HCT116 (cell line): Measurements from ENCODE around the gene THSD4. TPM values are rescaled to one million over a fixed set of nuclear protein-coding genes. Genes with fewer than 3 reads are reported as not detected.

Experiments
- ATAC-seq: fragments of 200-7000 bp; cut with Tn5 transposase; 2 replicates; pipeline ENCODE4 v1.9.1; 2020; ENCODE audit warnings: mild to moderate bottlenecking, moderate library complexity
- BruUV-seq: library from RNA; stranded (reverse); fragments of 400-500 nt; replicated peaks from 2 replicates; lab custom pipeline; 2021; lab: Mats Ljungman, UMichigan
- CTCF ChIA-PET: fragments of 300-600 bp; sonication (Branson Sonifier 250); formaldehyde crosslinking; loops from one replicate; lab custom pipeline; 2021; ENCODE audit warnings: antibody characterized with exemption; lab: Charles Lee
- POLR2A ChIA-PET: fragments of 300-600, 350-600 bp; sonication (Branson Sonifier 250); formaldehyde crosslinking; loops from one replicate; lab custom pipeline; 2021; ENCODE audit warnings: antibody characterized with exemption; lab: Charles Lee
- RAD21 ChIA-PET, 2 experiments: fragments of 300-600 bp; sonication (Branson Sonifier 250); formaldehyde crosslinking; loops; one replicate each; lab custom pipeline; 2023; ENCODE audit warnings: low total read pairs in 2 of 2; ENCODE audit not compliant: uncharacterized antibody in 2 of 2, unreplicated experiment in 2 of 2, low non-redundant PET in 1 of 2; lab: Charles Lee
- DNase-seq: peaks from one replicate; pipeline ENCODE4 v3.0.0-alpha.2; 2010; ENCODE audit warnings: low read depth, low spot score
- H2AFZ ChIP-seq: fragments of 200-600 bp; shearing (Covaris generic), sonication (generic); 2 replicates; pipeline ENCODE4 v1.6.1; 2017; ENCODE audit warnings: low read depth, mixed run types, mixed read lengths, antibody characterized with exemption, low read length; ENCODE audit not compliant: poor library complexity, severe bottlenecking
- H3K27ac ChIP-seq: 2 replicates; pipeline ENCODE4 v1.5.1; 2012; ENCODE audit warnings: low read depth, low read length
- H3K27me3 ChIP-seq: fragments of 200-600 bp; sonication (generic); 2 replicates; pipeline ENCODE4 v1.6.1; 2016; ENCODE audit warnings: mixed run types, low read length, mixed read lengths; ENCODE audit not compliant: insufficient read depth
- H3K36me3 ChIP-seq, 2 experiments: fragments of 200-500 bp in 1 of 2; fragments of 200-600 bp in 1 of 2; sonication (Bioruptor generic) in 1 of 2; sonication (generic) in 1 of 2; 2 replicates each; pipeline versions ENCODE4 v1.5.1 to v1.6.1; 2014 to 2016; ENCODE audit warnings: low read length in 2 of 2, inconsistent platforms in 1 of 2, mixed read lengths in 1 of 2, mixed run types in 1 of 2; ENCODE audit not compliant: insufficient read depth in 2 of 2, control insufficient read depth in 1 of 2
- H3K4me1 ChIP-seq, 2 experiments: fragments of 200-600 bp in 1 of 2; sonication (generic) in 1 of 2; 2 replicates each; pipeline versions ENCODE4 v1.5.1 to v1.6.1; 2012 to 2017; ENCODE audit warnings: low read length in 2 of 2, inconsistent platforms in 1 of 2, mild to moderate bottlenecking in 1 of 2, mixed read lengths in 1 of 2, mixed run types in 1 of 2, moderate library complexity in 1 of 2; ENCODE audit not compliant: insufficient read depth in 2 of 2, control insufficient read depth in 1 of 2
- H3K4me2 ChIP-seq: fragments of 200-600 bp; sonication (generic); 2 replicates; pipeline ENCODE4 v1.6.1; 2017; ENCODE audit warnings: mixed run types, low read length, mixed read lengths
- H3K4me3 ChIP-seq, 2 experiments: fragments of 200-600 bp in 1 of 2; sonication (generic) in 1 of 2; replicated peaks in 1 of 2; 2 replicates each; pipeline ENCODE4 v1.5.1; 2011 to 2016; ENCODE audit warnings: low read length in 2 of 2, control low read depth in 1 of 2, low read depth in 1 of 2, mild to moderate bottlenecking in 1 of 2, mixed read lengths in 1 of 2, mixed run types in 1 of 2
- H3K79me2 ChIP-seq: fragments of 200-600 bp; sonication (generic); 2 replicates; pipeline ENCODE4 v1.6.1; 2017; ENCODE audit warnings: mild to moderate bottlenecking, mixed run types, low read length, moderate library complexity, mixed read lengths; ENCODE audit not compliant: insufficient read depth
- H3K9ac ChIP-seq: fragments of 200-600 bp; sonication (generic); 2 replicates; pipeline ENCODE4 v1.6.1; 2016; ENCODE audit warnings: low read length, mixed read lengths
- H3K9me2 ChIP-seq: fragments of 200-600 bp; sonication (generic), shearing (Covaris generic); 2 replicates; pipeline ENCODE4 v1.6.1; 2017; ENCODE audit warnings: mixed run types, mild to moderate bottlenecking, moderate library complexity; ENCODE audit not compliant: insufficient read depth
- H3K9me3 ChIP-seq, 2 experiments: fragments of 200-500 bp in 1 of 2; fragments of 200-600 bp in 1 of 2; sonication (Bioruptor generic) in 1 of 2; sonication (generic) in 1 of 2; 2 replicates each; pipeline ENCODE4 v1.6.1; 2014 to 2017; ENCODE audit warnings: low read length in 2 of 2, mixed read lengths in 2 of 2, inconsistent platforms in 1 of 2, low read depth in 1 of 2, mild to moderate bottlenecking in 1 of 2, mixed run types in 1 of 2, moderate library complexity in 1 of 2; ENCODE audit not compliant: control insufficient read depth in 1 of 2, insufficient read depth in 1 of 2
- H4K20me1 ChIP-seq: fragments of 200-600 bp; sonication (generic), shearing (Covaris generic); 2 replicates; pipeline ENCODE4 v1.6.1; 2017; ENCODE audit warnings: mixed run types, mild to moderate bottlenecking, moderate library complexity; ENCODE audit not compliant: insufficient read depth
- CBX3 ChIP-seq: IDR thresholded peaks from 2 replicates; pipeline ENCODE4 v1.6.1; 2012; ENCODE audit warnings: low read depth
- EGR1 ChIP-seq: IDR thresholded peaks from 2 replicates; pipeline ENCODE4 v1.6.1; 2012; ENCODE audit warnings: low read depth
- FOSL1 ChIP-seq: IDR thresholded peaks from 2 replicates; pipeline ENCODE4 v1.6.1; 2012; ENCODE audit warnings: low read depth
- POLR2A ChIP-seq: IDR thresholded peaks from 2 replicates; pipeline ENCODE4 v1.7.0; 2011; ENCODE audit warnings: borderline replicate concordance; ENCODE audit not compliant: insufficient read depth, insufficient read length; ENCODE audit errors: extremely low read depth
- POLR2AphosphoS5 ChIP-seq: IDR thresholded peaks from 2 replicates; pipeline ENCODE4 v1.6.1; 2011; ENCODE audit warnings: mild to moderate bottlenecking, low read depth, low read length, moderate library complexity
- SIN3A ChIP-seq: IDR thresholded peaks from 2 replicates; pipeline ENCODE4 v1.6.1; 2012; ENCODE audit warnings: low read depth
- SRF ChIP-seq: IDR thresholded peaks from 2 replicates; pipeline ENCODE4 v1.6.1; 2012; ENCODE audit warnings: low read depth
- TCF7L2 ChIP-seq: IDR thresholded peaks from 2 replicates; pipeline ENCODE4 v1.7.0; 2011; ENCODE audit warnings: borderline replicate concordance, inconsistent platforms; ENCODE audit not compliant: insufficient read depth, insufficient read length; ENCODE audit errors: extremely low read depth
- YY1 ChIP-seq: IDR thresholded peaks from 2 replicates; pipeline ENCODE4 v1.6.1; 2011; ENCODE audit warnings: low read length, low read depth, moderate library complexity, mild to moderate bottlenecking; ENCODE audit not compliant: insufficient replicate concordance; ENCODE audit errors: extremely low read depth
- ZNF274 ChIP-seq: fragments of 200-500 bp; sonication (Bioruptor generic); IDR thresholded peaks from 2 replicates; pipeline ENCODE4 v1.6.1; 2014; ENCODE audit warnings: mild to moderate bottlenecking, low read depth, low read length, inconsistent platforms
- intact Hi-C: fragments of 100-400 bp; cut with micrococcal nuclease; formaldehyde crosslinking; loops from 2 replicates; pipeline ENCODE4 v1.10.0; 2022
- total RNA-seq: library from RNA; stranded (reverse); gene quantifications from one replicate; pipeline ENCODE4 v1.2.1, GENCODE V29; 2021; ENCODE audit not compliant: unreplicated experiment
- TF ChIP-seq, protein P1 (sequence below): IDR thresholded peaks from 2 replicates; pipeline ENCODE4 v1.6.1; 2012; ENCODE audit warnings: low read depth
- TF ChIP-seq, protein P2 (sequence below): IDR thresholded peaks from 2 replicates; pipeline ENCODE4 v1.6.1; 2011; ENCODE audit warnings: mild to moderate bottlenecking, low read length, moderate library complexity; ENCODE audit not compliant: insufficient replicate concordance; ENCODE audit errors: extremely low read depth

Gene THSD4
- total RNA-seq, 1 experiment from 2014 or later = 30.5 TPM

DNA sequence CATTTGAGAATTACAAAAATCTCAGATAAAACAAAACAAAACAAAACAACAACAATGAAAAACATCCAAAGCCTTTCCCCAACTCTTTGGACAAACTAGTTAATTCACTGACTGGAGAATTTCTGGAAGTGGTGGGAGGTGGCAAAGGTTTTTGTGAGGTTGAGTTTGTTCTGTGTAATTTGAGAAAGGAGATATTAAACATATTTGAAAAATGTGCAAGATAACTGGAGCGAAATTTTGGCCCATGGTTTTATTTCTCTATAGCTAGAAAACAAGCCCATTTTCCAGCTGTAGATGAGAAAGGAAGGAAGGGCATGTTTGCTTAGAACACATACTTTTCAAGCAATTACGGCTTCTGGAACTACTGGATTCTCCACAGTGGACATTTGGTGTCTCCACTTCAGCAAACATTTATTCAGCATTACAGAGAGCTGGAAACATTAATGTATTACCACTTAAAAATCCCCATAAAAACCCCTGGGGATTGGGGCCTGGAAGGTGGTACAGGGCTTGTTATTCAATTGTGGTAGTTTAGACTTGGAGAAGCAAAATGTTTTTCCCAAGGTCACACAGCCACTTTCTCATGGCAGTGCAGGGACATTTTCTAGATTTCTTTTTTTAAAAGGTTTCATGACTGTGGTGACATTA lies 135.8 kb downstream of the THSD4 start:
- Histone ChIP-seq H4K20me1 (no peaks in the 10 kb centered on the region), H3K4me3 (no peak overlapping the region), H3K9ac (no peak overlapping the region), H3K4me1 (peaks cover 27 to 28% of the 10 kb centered on the region in 2 experiments), H3K27ac (peak overlapping the region; percentile 71), H3K36me3 (no peaks in the 10 kb centered on the region), H3K9me2 (no peaks in the 10 kb centered on the region), H3K79me2 (no peaks in the 10 kb centered on the region), H3K9me3 (no peaks in the 10 kb centered on the region), H2AFZ (no peak overlapping the region), H3K27me3 (no peaks in the 10 kb centered on the region), H3K4me2 (peak overlapping the region; percentile 58)
- intact Hi-C loops = no loop called here
- no peak for TF ChIP-seq ZNF274
- TF ChIP-seq, protein P1, sequence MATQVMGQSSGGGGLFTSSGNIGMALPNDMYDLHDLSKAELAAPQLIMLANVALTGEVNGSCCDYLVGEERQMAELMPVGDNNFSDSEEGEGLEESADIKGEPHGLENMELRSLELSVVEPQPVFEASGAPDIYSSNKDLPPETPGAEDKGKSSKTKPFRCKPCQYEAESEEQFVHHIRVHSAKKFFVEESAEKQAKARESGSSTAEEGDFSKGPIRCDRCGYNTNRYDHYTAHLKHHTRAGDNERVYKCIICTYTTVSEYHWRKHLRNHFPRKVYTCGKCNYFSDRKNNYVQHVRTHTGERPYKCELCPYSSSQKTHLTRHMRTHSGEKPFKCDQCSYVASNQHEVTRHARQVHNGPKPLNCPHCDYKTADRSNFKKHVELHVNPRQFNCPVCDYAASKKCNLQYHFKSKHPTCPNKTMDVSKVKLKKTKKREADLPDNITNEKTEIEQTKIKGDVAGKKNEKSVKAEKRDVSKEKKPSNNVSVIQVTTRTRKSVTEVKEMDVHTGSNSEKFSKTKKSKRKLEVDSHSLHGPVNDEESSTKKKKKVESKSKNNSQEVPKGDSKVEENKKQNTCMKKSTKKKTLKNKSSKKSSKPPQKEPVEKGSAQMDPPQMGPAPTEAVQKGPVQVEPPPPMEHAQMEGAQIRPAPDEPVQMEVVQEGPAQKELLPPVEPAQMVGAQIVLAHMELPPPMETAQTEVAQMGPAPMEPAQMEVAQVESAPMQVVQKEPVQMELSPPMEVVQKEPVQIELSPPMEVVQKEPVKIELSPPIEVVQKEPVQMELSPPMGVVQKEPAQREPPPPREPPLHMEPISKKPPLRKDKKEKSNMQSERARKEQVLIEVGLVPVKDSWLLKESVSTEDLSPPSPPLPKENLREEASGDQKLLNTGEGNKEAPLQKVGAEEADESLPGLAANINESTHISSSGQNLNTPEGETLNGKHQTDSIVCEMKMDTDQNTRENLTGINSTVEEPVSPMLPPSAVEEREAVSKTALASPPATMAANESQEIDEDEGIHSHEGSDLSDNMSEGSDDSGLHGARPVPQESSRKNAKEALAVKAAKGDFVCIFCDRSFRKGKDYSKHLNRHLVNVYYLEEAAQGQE = no peak
- no peak for TF ChIP-seq POLR2A
- no peak for TF ChIP-seq FOSL1
- TF ChIP-seq CBX3 = no peak
- TF ChIP-seq YY1 = no peak
- TF ChIP-seq SIN3A = no peak
- no peak for TF ChIP-seq SRF
- TF ChIP-seq TCF7L2 = no peak
- TF ChIP-seq, protein P2, sequence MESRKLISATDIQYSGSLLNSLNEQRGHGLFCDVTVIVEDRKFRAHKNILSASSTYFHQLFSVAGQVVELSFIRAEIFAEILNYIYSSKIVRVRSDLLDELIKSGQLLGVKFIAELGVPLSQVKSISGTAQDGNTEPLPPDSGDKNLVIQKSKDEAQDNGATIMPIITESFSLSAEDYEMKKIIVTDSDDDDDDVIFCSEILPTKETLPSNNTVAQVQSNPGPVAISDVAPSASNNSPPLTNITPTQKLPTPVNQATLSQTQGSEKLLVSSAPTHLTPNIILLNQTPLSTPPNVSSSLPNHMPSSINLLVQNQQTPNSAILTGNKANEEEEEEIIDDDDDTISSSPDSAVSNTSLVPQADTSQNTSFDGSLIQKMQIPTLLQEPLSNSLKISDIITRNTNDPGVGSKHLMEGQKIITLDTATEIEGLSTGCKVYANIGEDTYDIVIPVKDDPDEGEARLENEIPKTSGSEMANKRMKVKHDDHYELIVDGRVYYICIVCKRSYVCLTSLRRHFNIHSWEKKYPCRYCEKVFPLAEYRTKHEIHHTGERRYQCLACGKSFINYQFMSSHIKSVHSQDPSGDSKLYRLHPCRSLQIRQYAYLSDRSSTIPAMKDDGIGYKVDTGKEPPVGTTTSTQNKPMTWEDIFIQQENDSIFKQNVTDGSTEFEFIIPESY = no peak
- no peak for TF ChIP-seq POLR2AphosphoS5
- no peak for TF ChIP-seq EGR1
- ChIA-PET CTCF (interaction anchor here (1.2 kb wide), 1 partner anchor 189 kb away, joined by 3 read pairs; no protein-coding TSS in a partner anchor), POLR2A (interaction anchor here (0.8 to 1.3 kb wide), 3 partner anchors 14 to 46 kb away, joined by 3 to 5 read pairs (median 3); no protein-coding TSS in a partner anchor), RAD21 (no interaction called here)
- no TSS peak for BruUV-seq
- DNase-seq (no peak), ATAC-seq (no peak)
